ENCODE results near the gene SEC14L1.

DNA sequence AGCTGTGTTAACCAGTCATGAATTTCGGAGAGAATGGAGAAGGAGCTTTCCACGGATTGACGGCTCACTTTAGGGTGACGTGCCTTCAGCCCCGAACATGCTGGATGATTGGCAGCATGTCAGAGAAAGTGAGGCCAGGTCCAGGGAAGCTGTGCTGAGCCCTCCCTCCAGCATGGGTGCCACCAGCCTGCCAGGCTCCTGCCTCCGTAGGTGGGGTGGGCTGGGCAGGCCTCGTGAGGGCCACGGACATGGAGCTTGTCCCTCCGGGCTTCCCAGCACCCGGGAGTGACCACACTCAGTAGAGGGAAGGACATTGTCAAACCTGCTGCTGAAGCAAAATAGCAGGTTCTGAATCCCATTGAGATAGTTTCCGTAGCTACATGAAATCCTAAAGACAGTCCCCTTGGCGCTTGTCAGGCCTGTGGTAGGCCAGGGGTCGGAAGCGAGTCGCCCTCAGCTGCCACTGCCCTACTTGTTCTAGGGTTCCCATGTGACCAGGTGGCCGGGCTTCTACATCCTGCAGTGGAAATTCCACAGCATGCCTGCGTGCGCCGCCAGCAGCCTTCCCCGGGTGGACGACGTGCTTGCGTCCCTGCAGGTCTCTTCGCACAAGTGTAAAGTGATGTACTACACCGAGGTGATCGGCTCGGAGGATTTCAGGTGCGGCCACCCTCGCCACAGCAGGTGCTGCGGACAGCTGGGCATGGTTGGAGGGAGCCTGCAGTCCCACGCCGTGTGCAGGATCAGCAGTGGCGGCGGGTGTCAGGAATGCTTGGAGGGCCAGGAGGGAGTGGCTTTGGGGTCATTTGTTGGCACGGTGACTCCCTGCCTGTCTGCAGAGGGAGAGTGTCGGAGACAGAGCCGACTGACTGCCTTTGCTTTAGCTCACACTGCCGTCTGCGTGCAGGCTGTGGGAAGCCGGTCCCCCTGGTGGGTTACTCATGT is 72.3 kb downstream of the SEC14L1 start:
- TF ChIP-seq POLR2A (IDR thresholded peaks at IDR 0.05), result no peak
- TF ChIP-seq, protein P1, sequence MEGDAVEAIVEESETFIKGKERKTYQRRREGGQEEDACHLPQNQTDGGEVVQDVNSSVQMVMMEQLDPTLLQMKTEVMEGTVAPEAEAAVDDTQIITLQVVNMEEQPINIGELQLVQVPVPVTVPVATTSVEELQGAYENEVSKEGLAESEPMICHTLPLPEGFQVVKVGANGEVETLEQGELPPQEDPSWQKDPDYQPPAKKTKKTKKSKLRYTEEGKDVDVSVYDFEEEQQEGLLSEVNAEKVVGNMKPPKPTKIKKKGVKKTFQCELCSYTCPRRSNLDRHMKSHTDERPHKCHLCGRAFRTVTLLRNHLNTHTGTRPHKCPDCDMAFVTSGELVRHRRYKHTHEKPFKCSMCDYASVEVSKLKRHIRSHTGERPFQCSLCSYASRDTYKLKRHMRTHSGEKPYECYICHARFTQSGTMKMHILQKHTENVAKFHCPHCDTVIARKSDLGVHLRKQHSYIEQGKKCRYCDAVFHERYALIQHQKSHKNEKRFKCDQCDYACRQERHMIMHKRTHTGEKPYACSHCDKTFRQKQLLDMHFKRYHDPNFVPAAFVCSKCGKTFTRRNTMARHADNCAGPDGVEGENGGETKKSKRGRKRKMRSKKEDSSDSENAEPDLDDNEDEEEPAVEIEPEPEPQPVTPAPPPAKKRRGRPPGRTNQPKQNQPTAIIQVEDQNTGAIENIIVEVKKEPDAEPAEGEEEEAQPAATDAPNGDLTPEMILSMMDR (IDR thresholded peaks at IDR 0.05), result no peak
